ENCODE data around the gene ZIC5. TPM values are rescaled to one million over a fixed set of nuclear protein-coding genes. Genes with fewer than 3 reads are reported as not detected.

ZIC5 gene
- not detected in 2 replicates for total RNA-seq

DNA sequence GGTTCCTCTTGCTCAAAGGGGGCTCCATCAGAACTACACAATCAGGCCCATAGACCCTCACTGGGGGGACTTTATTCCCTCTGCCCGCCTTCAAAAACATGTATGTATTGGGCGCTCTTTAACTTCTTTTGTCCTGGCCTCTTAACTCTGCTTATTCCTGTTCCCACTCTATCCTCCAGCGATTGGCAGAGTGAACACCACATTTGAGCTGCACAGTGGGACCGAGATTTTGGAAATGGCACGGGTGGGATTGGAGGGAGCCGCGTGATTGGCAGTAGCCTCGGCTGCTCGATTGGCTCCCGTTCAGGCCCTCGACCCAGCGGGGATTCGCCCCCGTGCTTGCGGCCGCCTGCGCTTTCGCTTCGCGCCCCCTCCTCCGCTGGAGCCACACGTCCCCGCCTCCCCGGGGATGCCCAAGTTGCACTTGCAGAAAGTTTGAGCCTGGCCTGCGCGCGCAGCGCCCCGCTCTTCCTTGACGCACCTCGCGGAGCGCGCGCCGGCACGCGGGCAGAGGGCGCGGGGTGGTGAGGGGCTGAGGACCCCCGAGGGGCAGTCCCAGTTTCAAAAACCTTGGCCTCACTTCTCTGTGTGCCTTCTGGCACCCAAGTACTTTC, at the start of gene ZIC5:
TSS of gene ZIC5 (minus strand) at position 192 of the 614 bp plus-strand sequence. CDS start at position 28, 164 bp downstream.

DNA sequence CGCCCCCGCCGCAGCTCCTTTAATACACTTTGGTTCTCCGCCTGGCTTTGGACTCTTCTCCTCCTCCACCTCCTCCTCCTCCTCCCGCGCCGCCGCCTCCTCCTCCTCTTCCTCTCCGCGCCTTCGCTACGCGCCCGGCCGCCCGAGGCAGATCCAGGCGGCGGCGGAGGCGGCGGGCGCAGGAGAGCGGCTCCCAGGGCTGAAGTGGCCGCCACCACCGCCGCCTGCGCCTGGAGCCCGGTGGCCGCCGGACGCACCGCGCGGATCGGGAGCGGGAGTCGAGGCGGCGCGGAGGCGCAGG, 10.1 kb upstream of the ZIC5 start, which contains the start of gene ZIC2:
TSS of gene ZIC2 (plus strand) at position 50 of the 301 bp plus-strand sequence. CDS start 281 bp downstream, outside the sequence.

Other genes with a start within 250 kb of the ZIC5 start
- gene ZIC2, start 10.0 kb upstream of the ZIC5 start, total RNA-seq = not detected in 2 replicates
- 19.2 and 26.0 TPM in 2 replicates for gene PCCA, start 117.3 kb upstream of the ZIC5 start, total RNA-seq

Data from pericardium fibroblast (primary cell).